ENCODE data around the gene PSRC1. TPM values are rescaled to one million over a fixed set of nuclear protein-coding genes. Genes with fewer than 3 reads are reported as not detected.
"Not testable (repeated sequence)": the region's sequence is repeated elsewhere in the genome, so short reads cannot be mapped to it uniquely, and the experiment has no call there.

Gene PSRC1
- total and polyA plus RNA-seq, 2 experiments from 2014 or later, result 55.0 to 61.1 TPM

DNA sequence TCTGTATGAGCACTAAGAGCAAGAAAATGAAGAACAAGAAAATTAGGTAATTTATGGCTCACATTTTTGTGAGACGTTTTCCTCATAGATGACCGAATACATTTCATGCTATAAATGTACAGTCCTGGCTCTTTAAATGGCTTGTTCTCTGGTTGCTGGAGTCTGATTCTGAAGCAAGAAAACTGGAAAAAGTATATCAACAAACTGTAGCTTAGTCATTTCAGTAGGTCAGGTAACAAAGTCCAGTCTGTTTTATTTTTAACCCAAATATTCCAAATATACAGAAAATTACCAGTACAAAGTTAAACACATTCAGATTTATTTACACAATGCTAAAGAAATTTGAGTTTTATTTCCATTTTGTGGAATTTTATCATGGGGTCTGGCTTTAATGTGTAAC is 26.4 kb upstream of the PSRC1 start (continued):
- TF ChIP-seq, protein P1, sequence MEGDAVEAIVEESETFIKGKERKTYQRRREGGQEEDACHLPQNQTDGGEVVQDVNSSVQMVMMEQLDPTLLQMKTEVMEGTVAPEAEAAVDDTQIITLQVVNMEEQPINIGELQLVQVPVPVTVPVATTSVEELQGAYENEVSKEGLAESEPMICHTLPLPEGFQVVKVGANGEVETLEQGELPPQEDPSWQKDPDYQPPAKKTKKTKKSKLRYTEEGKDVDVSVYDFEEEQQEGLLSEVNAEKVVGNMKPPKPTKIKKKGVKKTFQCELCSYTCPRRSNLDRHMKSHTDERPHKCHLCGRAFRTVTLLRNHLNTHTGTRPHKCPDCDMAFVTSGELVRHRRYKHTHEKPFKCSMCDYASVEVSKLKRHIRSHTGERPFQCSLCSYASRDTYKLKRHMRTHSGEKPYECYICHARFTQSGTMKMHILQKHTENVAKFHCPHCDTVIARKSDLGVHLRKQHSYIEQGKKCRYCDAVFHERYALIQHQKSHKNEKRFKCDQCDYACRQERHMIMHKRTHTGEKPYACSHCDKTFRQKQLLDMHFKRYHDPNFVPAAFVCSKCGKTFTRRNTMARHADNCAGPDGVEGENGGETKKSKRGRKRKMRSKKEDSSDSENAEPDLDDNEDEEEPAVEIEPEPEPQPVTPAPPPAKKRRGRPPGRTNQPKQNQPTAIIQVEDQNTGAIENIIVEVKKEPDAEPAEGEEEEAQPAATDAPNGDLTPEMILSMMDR (conservative IDR thresholded peaks at IDR 0.05; ENCODE audit: low read depth in 2 of 2), result no peak
- TF ChIP-seq EZH2phosphoT487 (IDR thresholded peaks at IDR 0.05; ENCODE audit: unreplicated experiment), result no peak
- no peak for TF ChIP-seq POLR2AphosphoS5 (IDR thresholded peaks at IDR 0.05; ENCODE audit: low read depth)
- no peak for TF ChIP-seq NANOG (IDR thresholded peaks at IDR 0.05; ENCODE audit: borderline replicate concordance)
- TF ChIP-seq EZH2 (IDR thresholded peaks at IDR 0.05; ENCODE audit: low read depth, unreplicated experiment), result no peak

GRCh38 chr1:109307274-109308021 is 24.5 kb upstream of the PSRC1 start:
- H3K4me1 Mint-ChIP-seq, result peaks cover 17% of the 10 kb centered on the region
- peak overlapping the region; percentile 14; the same call in 1 of the 2 replicates for H3K27ac Mint-ChIP-seq
- Histone ChIP-seq H3K79me2 (replicated peaks; ENCODE audit: insufficient read depth) (no peaks in the 10 kb centered on the region), H2AFZ (no peak overlapping the region), H3K27ac (ENCODE audit: low read depth) (peak overlapping the region; percentile 74; the same call in 1 of the 2 replicates), H3F3A (replicated peaks; ENCODE audit: low read depth) (no peaks in the 10 kb centered on the region), H3K4me1 (ENCODE audit: insufficient read depth) (peaks cover 12% of the 10 kb centered on the region; the same call in 1 of the 2 replicates), H3K9me2 (ENCODE audit: insufficient read depth) (no peaks in the 10 kb centered on the region), H3K36me3 (ENCODE audit: insufficient read depth) (no peaks in the 10 kb centered on the region), H3K4me2 (no peak overlapping the region), H4K20me1 (replicated peaks; ENCODE audit: insufficient read depth) (no peaks in the 10 kb centered on the region; the same call in 1 of the 2 replicates), H3K27me3 (ENCODE audit: insufficient read depth) (no peaks in the 10 kb centered on the region), H3K4me3 (no peak overlapping the region)
- H3K27me3 Mint-ChIP-seq (ENCODE audit: insufficient read depth, low read depth, poor library complexity), result no peaks in the 10 kb centered on the region
- no peak for TF ChIP-seq NANOG (IDR thresholded peaks at IDR 0.05; ENCODE audit: borderline replicate concordance)
- TF ChIP-seq, protein P1 (conservative IDR thresholded peaks at IDR 0.05; ENCODE audit: low read depth in 2 of 2), result no peak
- ATAC-seq, result peak; percentile 19
- no peak overlapping the region for H3K4me3 Mint-ChIP-seq
- H3K9me3 Mint-ChIP-seq, result no peaks in the 10 kb centered on the region
- no peaks in the 10 kb centered on the region for H3K36me3 Mint-ChIP-seq (ENCODE audit: low read depth)
- no peak for DNase-seq (ENCODE audit: low spot score)

- Histone ChIP-seq H3F3A (replicated peaks; ENCODE audit: low read depth) (no peaks in the 10 kb centered on the region), H3K9me2 (ENCODE audit: insufficient read depth) (no peaks in the 10 kb centered on the region), H3K79me2 (replicated peaks; ENCODE audit: insufficient read depth) (no peaks in the 10 kb centered on the region), H3K4me1 (ENCODE audit: insufficient read depth) (peaks cover 12% of the 10 kb centered on the region; the same call in 1 of the 2 replicates), H3K4me2 (0 out of 2 replicates have a peak within 1 kb of the TSS, but pooled peaks have one; percentile 60), H2AFZ (no peak within 1 kb of the TSS), H3K4me3 (no peak within 1 kb of the TSS), H3K27ac (ENCODE audit: low read depth) (peak within 1 kb of the TSS; percentile 74; the same call in 1 of the 2 replicates), H3K36me3 (ENCODE audit: insufficient read depth) (no peaks in the 10 kb centered on the region), H3K27me3 (ENCODE audit: insufficient read depth) (no peaks in the 10 kb centered on the region), H4K20me1 (replicated peaks; ENCODE audit: insufficient read depth) (no peaks in the 10 kb centered on the region; the same call in 1 of the 2 replicates)
- no peak for TF ChIP-seq CREB1 (CRISPR knock-in tag; IDR thresholded peaks at IDR 0.05; ENCODE audit: low read depth)
- TF ChIP-seq POLR2AphosphoS5 (IDR thresholded peaks at IDR 0.05; ENCODE audit: low read depth), result no peak
- no peak for TF ChIP-seq EZH2 (IDR thresholded peaks at IDR 0.05; ENCODE audit: low read depth, unreplicated experiment)
- no peak for TF ChIP-seq NANOG (IDR thresholded peaks at IDR 0.05; ENCODE audit: borderline replicate concordance)
- TF ChIP-seq, protein P2, sequence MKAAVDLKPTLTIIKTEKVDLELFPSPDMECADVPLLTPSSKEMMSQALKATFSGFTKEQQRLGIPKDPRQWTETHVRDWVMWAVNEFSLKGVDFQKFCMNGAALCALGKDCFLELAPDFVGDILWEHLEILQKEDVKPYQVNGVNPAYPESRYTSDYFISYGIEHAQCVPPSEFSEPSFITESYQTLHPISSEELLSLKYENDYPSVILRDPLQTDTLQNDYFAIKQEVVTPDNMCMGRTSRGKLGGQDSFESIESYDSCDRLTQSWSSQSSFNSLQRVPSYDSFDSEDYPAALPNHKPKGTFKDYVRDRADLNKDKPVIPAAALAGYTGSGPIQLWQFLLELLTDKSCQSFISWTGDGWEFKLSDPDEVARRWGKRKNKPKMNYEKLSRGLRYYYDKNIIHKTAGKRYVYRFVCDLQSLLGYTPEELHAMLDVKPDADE (IDR thresholded peaks at IDR 0.05), result no peak
- Mint-ChIP-seq H3K4me3 (no peak within 1 kb of the TSS), H3K4me1 (peaks cover 17% of the 10 kb centered on the region), H3K27ac (peak within 1 kb of the TSS; percentile 25), H3K27me3 (ENCODE audit: insufficient read depth, low read depth, poor library complexity) (no peaks in the 10 kb centered on the region), H3K36me3 (ENCODE audit: low read depth) (no peaks in the 10 kb centered on the region), H3K9me3 (no peaks in the 10 kb centered on the region)
- no peak for DNase-seq (ENCODE audit: low spot score)
- peak; percentile 30 for ATAC-seq
These were observed 23.9 kb upstream of the PSRC1 start, which contains the start of gene MYBPHL for GRCh38 chr1:109306832-109307273. Gene MYBPHL, minus strand, starts transcription at chr1:109307011. Its CDS starts 20 bp downstream, at chr1:109306991.

GRCh38 chr1:109305991-109306390 is 23.0 kb upstream of the PSRC1 start:
- H3K36me3 Mint-ChIP-seq (ENCODE audit: low read depth); H3K27ac ChIP-seq (ENCODE audit: low read depth); H3K4me3 ChIP-seq; H2AFZ ChIP-seq; H4K20me1 ChIP-seq (replicated peaks; ENCODE audit: insufficient read depth); H3F3A ChIP-seq (replicated peaks; ENCODE audit: low read depth); H3K36me3 ChIP-seq (ENCODE audit: insufficient read depth); H3K27me3 ChIP-seq (ENCODE audit: insufficient read depth); H3K27me3 Mint-ChIP-seq (ENCODE audit: insufficient read depth, low read depth, poor library complexity); H3K9me2 ChIP-seq (ENCODE audit: insufficient read depth); H3K9me3 Mint-ChIP-seq; H3K4me3 Mint-ChIP-seq; H3K79me2 ChIP-seq (replicated peaks; ENCODE audit: insufficient read depth): not testable (repeated sequence)
- Mint-ChIP-seq H3K27ac (peak overlapping the region; percentile 25; the same call in 1 of the 2 replicates), H3K4me1 (peaks cover 17% of the 10 kb centered on the region)
- peak; percentile 64 for DNase-seq (ENCODE audit: low spot score)
- Histone ChIP-seq H3K4me1 (ENCODE audit: insufficient read depth) (peaks cover 12% of the 10 kb centered on the region; the same call in 1 of the 2 replicates), H3K4me2 (0 out of 2 replicates have a peak overlapping the region, but pooled peaks have one; percentile 60)
- ATAC-seq, result peak; percentile 57

Data from GM23338 (cell line).